WTC11 (cell line): ENCODE results near the gene MRPS14. TPM values are rescaled to one million over a fixed set of nuclear protein-coding genes. Genes with fewer than 3 reads are reported as not detected.

Source experiments
- ATAC-seq: fragments of 200-7000 bp; cut with Tn5 transposase; 2 replicates; pipeline ENCODE4 v1.10.0; 2021; ENCODE audit warnings: mild to moderate bottlenecking, moderate library complexity
- CTCF ChIA-PET: fragments of 300-600 bp; sonication (Branson Sonifier 250); formaldehyde crosslinking; loops from one replicate; lab custom pipeline; 2021; ENCODE audit warnings: antibody characterized with exemption; lab: Charles Lee
- POLR2A ChIA-PET: fragments of 350-600 bp; sonication (Branson Sonifier 250); formaldehyde crosslinking; loops from one replicate; lab custom pipeline; 2021; ENCODE audit warnings: antibody characterized with exemption; lab: Charles Lee
- DNase-seq: peaks from one replicate; pipeline ENCODE4 v3.0.0; 2021; ENCODE audit warnings: low spot score
- H3K27ac Mint-ChIP-seq: 2 replicates; pipeline ENCODE4 v1.8.0; 2021; ENCODE audit warnings: mixed read lengths
- H3K27me3 Mint-ChIP-seq: 2 replicates; pipeline ENCODE4 v1.8.0; 2021; ENCODE audit warnings: low read depth, mild to moderate bottlenecking, moderate library complexity, mixed read lengths
- H3K36me3 Mint-ChIP-seq: 2 replicates; pipeline ENCODE4 v1.8.0; 2021; ENCODE audit warnings: mixed read lengths
- H3K4me1 Mint-ChIP-seq: 2 replicates; pipeline ENCODE4 v1.8.0; 2022; ENCODE audit warnings: mixed read lengths
- H3K4me3 Mint-ChIP-seq: 2 replicates; pipeline ENCODE4 v1.8.0; 2021; ENCODE audit warnings: mild to moderate bottlenecking, moderate library complexity, mixed read lengths
- H3K9me3 Mint-ChIP-seq: 2 replicates; pipeline ENCODE4 v1.8.0; 2021; ENCODE audit warnings: mixed read lengths
- ATF2 ChIP-seq: sonication (generic); formaldehyde crosslinking; IDR thresholded peaks from 2 replicates; pipeline ENCODE4 v1.8.1; 2022; ENCODE audit warnings: low read depth, missing genetic modification reagents, borderline replicate concordance
- ATF6 ChIP-seq: sonication (generic); formaldehyde crosslinking; IDR thresholded peaks from 2 replicates; pipeline ENCODE4 v1.8.1; 2023; ENCODE audit warnings: mild to moderate bottlenecking, missing genetic modification reagents
- CREB1 ChIP-seq: sonication (generic); formaldehyde crosslinking; IDR thresholded peaks from 2 replicates; pipeline ENCODE4 v1.8.0; 2023; ENCODE audit warnings: mild to moderate bottlenecking, missing genetic modification reagents
- GTF2I ChIP-seq: fragments of 250-450 bp; sonication (Bioruptor Pico); conservative IDR thresholded peaks from 2 replicates; pipeline ENCODE4 v1.4.0; 2021; ENCODE audit warnings: mild to moderate bottlenecking
- HMGXB4 ChIP-seq: sonication (generic); formaldehyde crosslinking; IDR thresholded peaks from 2 replicates; pipeline ENCODE4 v1.8.1; 2023; ENCODE audit warnings: mild to moderate bottlenecking, moderate library complexity, missing genetic modification reagents
- JAZF1 ChIP-seq: fragments of 250-450 bp; sonication (Bioruptor Pico); IDR thresholded peaks from 2 replicates; pipeline ENCODE4 v1.9.0; 2021; ENCODE audit warnings: moderate library complexity, mild to moderate bottlenecking, inconsistent platforms
- MXD4 ChIP-seq: fragments of 250-450 bp; sonication (Bioruptor Pico); IDR thresholded peaks from 2 replicates; pipeline ENCODE4 v1.8.0; 2021; ENCODE audit warnings: mild to moderate bottlenecking, moderate library complexity, borderline replicate concordance
- NFE2L1 ChIP-seq: sonication (generic); formaldehyde crosslinking; IDR thresholded peaks from 2 replicates; pipeline ENCODE4 v1.8.1; 2023; ENCODE audit warnings: missing genetic modification reagents
- NR1H2 ChIP-seq: sonication (generic); formaldehyde crosslinking; IDR thresholded peaks from 2 replicates; pipeline ENCODE4 v1.9.0; 2021; ENCODE audit warnings: mild to moderate bottlenecking, moderate library complexity, missing genetic modification reagents
- NR2C2 ChIP-seq: sonication (generic); formaldehyde crosslinking; IDR thresholded peaks from 2 replicates; pipeline ENCODE4 v1.8.0; 2022; ENCODE audit warnings: mild to moderate bottlenecking, missing genetic modification reagents
- PRDM15 ChIP-seq: sonication (generic); formaldehyde crosslinking; IDR thresholded peaks from 2 replicates; pipeline ENCODE4 v1.8.0; 2022; ENCODE audit warnings: missing genetic modification reagents
- SOX15 ChIP-seq: fragments of 250-450 bp; sonication (Bioruptor Pico); IDR thresholded peaks from 2 replicates; pipeline ENCODE4 v1.9.0; 2021; ENCODE audit warnings: mild to moderate bottlenecking
- STAT6 ChIP-seq: sonication (generic); formaldehyde crosslinking; conservative IDR thresholded peaks from 2 replicates; pipeline ENCODE4 v1.8.1; 2023; ENCODE audit warnings: mild to moderate bottlenecking, low read depth, missing genetic modification reagents, moderate library complexity
- TEAD1 ChIP-seq: sonication (generic); formaldehyde crosslinking; IDR thresholded peaks from 2 replicates; pipeline ENCODE4 v1.8.0; 2022; ENCODE audit warnings: mild to moderate bottlenecking, missing genetic modification reagents
- USF2 ChIP-seq: sonication (generic); formaldehyde crosslinking; IDR thresholded peaks from 2 replicates; pipeline ENCODE4 v1.8.1; 2023; ENCODE audit warnings: mild to moderate bottlenecking, missing genetic modification reagents, moderate library complexity
- ZNF232 ChIP-seq: sonication (generic); formaldehyde crosslinking; IDR thresholded peaks from 2 replicates; pipeline ENCODE4 v1.8.0; 2022; ENCODE audit warnings: mild to moderate bottlenecking, missing genetic modification reagents
- ZNF423 ChIP-seq: fragments of 250-450 bp; sonication (Bioruptor Pico); IDR thresholded peaks from 2 replicates; pipeline ENCODE4 v2.1.2; 2022; ENCODE audit warnings: mild to moderate bottlenecking, moderate library complexity
- total RNA-seq: library from RNA; stranded (reverse); gene quantifications from 3 replicates; pipeline ENCODE4 v1.2.3, GENCODE V29; 2021
- TF ChIP-seq, protein P1 (sequence below): sonication (generic); formaldehyde crosslinking; IDR thresholded peaks from 2 replicates; pipeline ENCODE4 v1.8.1; 2022; ENCODE audit warnings: mild to moderate bottlenecking, moderate library complexity, missing genetic modification reagents
- TF ChIP-seq, protein P2 (sequence below): sonication (generic); formaldehyde crosslinking; IDR thresholded peaks from 2 replicates; pipeline ENCODE4 v1.8.1; 2022; ENCODE audit warnings: missing genetic modification reagents, borderline replicate concordance

The MRPS14 gene
- total RNA-seq, 1 experiment from 2014 or later = 30.4 TPM

DNA sequence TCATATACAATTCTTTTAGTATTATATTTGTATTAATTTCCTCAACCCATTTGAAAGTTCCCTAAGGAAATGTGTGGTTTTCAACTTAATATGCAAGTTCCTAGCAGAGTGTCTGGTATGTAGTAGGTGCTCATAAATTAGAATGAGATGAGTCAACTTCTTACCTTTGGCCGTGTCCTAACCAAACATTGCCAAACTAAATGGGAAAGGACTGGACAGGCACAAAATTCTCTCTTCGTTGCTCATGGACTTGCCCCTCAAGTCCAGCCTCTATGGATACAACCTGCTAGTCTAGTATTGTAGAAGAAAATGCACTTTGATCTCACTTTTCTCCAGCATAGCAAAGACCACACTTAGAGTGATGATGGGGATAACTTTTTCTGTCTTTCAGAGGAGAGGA lies 11.6 kb upstream of the MRPS14 start:
- ATAC-seq (no peak), DNase-seq (no peak)
- POLR2A ChIA-PET = no interaction called here
- CTCF ChIA-PET = interaction anchor here (3.1 kb wide), 1 partner anchor 90 kb away, joined by 16 read pairs; no protein-coding TSS in a partner anchor
- no peaks in the 10 kb centered on the region for H3K27me3 Mint-ChIP-seq
- H3K4me1 Mint-ChIP-seq = peaks cover 22% of the 10 kb centered on the region
- H3K9me3 Mint-ChIP-seq = no peaks in the 10 kb centered on the region
- no peak overlapping the region for H3K4me3 Mint-ChIP-seq
- no peak overlapping the region for H3K27ac Mint-ChIP-seq
- H3K36me3 Mint-ChIP-seq = no peaks in the 10 kb centered on the region
- TF ChIP-seq ATF2 (no peak), MXD4 (no peak), ATF6 (CRISPR knock-in tag) (no peak), HMGXB4 (CRISPR knock-in tag) (no peak), PRDM15 (no peak), NFE2L1 (CRISPR knock-in tag) (no peak), STAT6 (CRISPR knock-in tag) (no peak), NR1H2 (no peak), GTF2I (CRISPR knock-in tag) (no peak), SOX15 (CRISPR knock-in tag) (no peak)
- TF ChIP-seq, protein P1, sequence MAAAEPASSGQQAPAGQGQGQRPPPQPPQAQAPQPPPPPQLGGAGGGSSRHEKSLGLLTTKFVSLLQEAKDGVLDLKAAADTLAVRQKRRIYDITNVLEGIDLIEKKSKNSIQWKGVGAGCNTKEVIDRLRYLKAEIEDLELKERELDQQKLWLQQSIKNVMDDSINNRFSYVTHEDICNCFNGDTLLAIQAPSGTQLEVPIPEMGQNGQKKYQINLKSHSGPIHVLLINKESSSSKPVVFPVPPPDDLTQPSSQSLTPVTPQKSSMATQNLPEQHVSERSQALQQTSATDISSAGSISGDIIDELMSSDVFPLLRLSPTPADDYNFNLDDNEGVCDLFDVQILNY (CRISPR knock-in tag) = no peak

GRCh38 chr1:175033953-175034352 lies 10.7 kb upstream of the MRPS14 start:
- no peak for ATAC-seq
- no peaks in the 10 kb centered on the region for H3K36me3 Mint-ChIP-seq
- no peak for DNase-seq
- peaks cover 25% of the 10 kb centered on the region for H3K4me1 Mint-ChIP-seq
- ChIA-PET CTCF (interaction anchor here (0.8 to 3.7 kb wide), 3 partner anchors 91 to 118 kb away, joined by 4 to 20 read pairs (median 17); no protein-coding TSS in a partner anchor), POLR2A (no interaction called here)
- no peaks in the 10 kb centered on the region for H3K27me3 Mint-ChIP-seq
- no peaks in the 10 kb centered on the region for H3K9me3 Mint-ChIP-seq
- no peak overlapping the region for H3K4me3 Mint-ChIP-seq
- no peak overlapping the region for H3K27ac Mint-ChIP-seq
- TF ChIP-seq ZNF423 (CRISPR knock-in tag) = no peak
- no peak for TF ChIP-seq NR2C2
- no peak for TF ChIP-seq MXD4
- TF ChIP-seq USF2 (CRISPR knock-in tag) = no peak
- TF ChIP-seq CREB1 (CRISPR knock-in tag) = no peak
- TF ChIP-seq, protein P2, sequence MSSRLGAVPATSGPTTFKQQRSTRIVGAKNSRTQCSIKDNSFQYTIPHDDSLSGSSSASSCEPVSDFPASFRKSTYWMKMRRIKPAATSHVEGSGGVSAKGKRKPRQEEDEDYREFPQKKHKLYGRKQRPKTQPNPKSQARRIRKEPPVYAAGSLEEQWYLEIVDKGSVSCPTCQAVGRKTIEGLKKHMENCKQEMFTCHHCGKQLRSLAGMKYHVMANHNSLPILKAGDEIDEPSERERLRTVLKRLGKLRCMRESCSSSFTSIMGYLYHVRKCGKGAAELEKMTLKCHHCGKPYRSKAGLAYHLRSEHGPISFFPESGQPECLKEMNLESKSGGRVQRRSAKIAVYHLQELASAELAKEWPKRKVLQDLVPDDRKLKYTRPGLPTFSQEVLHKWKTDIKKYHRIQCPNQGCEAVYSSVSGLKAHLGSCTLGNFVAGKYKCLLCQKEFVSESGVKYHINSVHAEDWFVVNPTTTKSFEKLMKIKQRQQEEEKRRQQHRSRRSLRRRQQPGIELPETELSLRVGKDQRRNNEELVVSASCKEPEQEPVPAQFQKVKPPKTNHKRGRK (CRISPR knock-in tag) = no peak
- TF ChIP-seq JAZF1 (CRISPR knock-in tag) = no peak
- TF ChIP-seq ZNF232 (CRISPR knock-in tag) = no peak
- no peak for TF ChIP-seq TEAD1 (CRISPR knock-in tag)
